ENCODE data around the gene TGFBR1.

DNA sequence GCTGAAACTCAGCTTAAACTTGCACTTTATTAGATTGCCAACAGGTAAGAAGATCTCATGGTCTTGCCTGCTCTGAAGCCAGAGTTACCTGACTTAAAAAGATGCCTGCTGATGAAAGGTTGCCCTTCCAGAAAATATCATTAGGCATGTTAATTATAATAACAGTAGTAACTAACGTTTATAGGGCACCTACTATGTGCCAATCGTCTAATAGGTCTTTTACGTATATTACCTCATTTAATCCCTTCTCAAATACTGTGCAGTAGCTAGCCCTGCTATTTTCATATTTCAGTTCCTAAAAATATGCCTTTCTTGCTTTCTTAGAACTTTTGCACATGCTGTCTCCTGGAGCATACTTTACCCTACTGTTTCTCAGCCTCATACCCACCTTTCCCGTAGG lies 40.1 kb downstream of the TGFBR1 start:
- TF ChIP-seq, protein P1, sequence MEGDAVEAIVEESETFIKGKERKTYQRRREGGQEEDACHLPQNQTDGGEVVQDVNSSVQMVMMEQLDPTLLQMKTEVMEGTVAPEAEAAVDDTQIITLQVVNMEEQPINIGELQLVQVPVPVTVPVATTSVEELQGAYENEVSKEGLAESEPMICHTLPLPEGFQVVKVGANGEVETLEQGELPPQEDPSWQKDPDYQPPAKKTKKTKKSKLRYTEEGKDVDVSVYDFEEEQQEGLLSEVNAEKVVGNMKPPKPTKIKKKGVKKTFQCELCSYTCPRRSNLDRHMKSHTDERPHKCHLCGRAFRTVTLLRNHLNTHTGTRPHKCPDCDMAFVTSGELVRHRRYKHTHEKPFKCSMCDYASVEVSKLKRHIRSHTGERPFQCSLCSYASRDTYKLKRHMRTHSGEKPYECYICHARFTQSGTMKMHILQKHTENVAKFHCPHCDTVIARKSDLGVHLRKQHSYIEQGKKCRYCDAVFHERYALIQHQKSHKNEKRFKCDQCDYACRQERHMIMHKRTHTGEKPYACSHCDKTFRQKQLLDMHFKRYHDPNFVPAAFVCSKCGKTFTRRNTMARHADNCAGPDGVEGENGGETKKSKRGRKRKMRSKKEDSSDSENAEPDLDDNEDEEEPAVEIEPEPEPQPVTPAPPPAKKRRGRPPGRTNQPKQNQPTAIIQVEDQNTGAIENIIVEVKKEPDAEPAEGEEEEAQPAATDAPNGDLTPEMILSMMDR (IDR thresholded peaks at IDR 0.05) = no peak
- TF ChIP-seq POLR2AphosphoS5 (IDR thresholded peaks at IDR 0.05; ENCODE audit: insufficient read depth in 1 of 2, low read depth in 1 of 2) = no peak

Data from vagina (tissue), 2 donors.